WTC11 (cell line): Measurements from ENCODE around the gene TRIM59. TPM values are rescaled to one million over a fixed set of nuclear protein-coding genes. Genes with fewer than 3 reads are reported as not detected.

Experiments used
- ATAC-seq: fragments of 200-7000 bp; cut with Tn5 transposase; 2 replicates; pipeline ENCODE4 v1.10.0; 2021; ENCODE audit warnings: mild to moderate bottlenecking, moderate library complexity
- CTCF ChIA-PET: fragments of 300-600 bp; sonication (Branson Sonifier 250); formaldehyde crosslinking; loops from one replicate; lab custom pipeline; 2021; ENCODE audit warnings: antibody characterized with exemption; lab: Charles Lee
- POLR2A ChIA-PET: fragments of 350-600 bp; sonication (Branson Sonifier 250); formaldehyde crosslinking; loops from one replicate; lab custom pipeline; 2021; ENCODE audit warnings: antibody characterized with exemption; lab: Charles Lee
- DNase-seq: peaks from one replicate; pipeline ENCODE4 v3.0.0; 2021; ENCODE audit warnings: low spot score
- H3K27ac Mint-ChIP-seq: 2 replicates; pipeline ENCODE4 v1.8.0; 2021; ENCODE audit warnings: mixed read lengths
- H3K27me3 Mint-ChIP-seq: 2 replicates; pipeline ENCODE4 v1.8.0; 2021; ENCODE audit warnings: low read depth, mild to moderate bottlenecking, moderate library complexity, mixed read lengths
- H3K36me3 Mint-ChIP-seq: 2 replicates; pipeline ENCODE4 v1.8.0; 2021; ENCODE audit warnings: mixed read lengths
- H3K4me1 Mint-ChIP-seq: 2 replicates; pipeline ENCODE4 v1.8.0; 2022; ENCODE audit warnings: mixed read lengths
- H3K4me3 Mint-ChIP-seq: 2 replicates; pipeline ENCODE4 v1.8.0; 2021; ENCODE audit warnings: mild to moderate bottlenecking, moderate library complexity, mixed read lengths
- H3K9me3 Mint-ChIP-seq: 2 replicates; pipeline ENCODE4 v1.8.0; 2021; ENCODE audit warnings: mixed read lengths
- AFF4 ChIP-seq: sonication (generic); formaldehyde crosslinking; IDR thresholded peaks from 2 replicates; pipeline ENCODE4 v1.8.1; 2023; ENCODE audit warnings: mild to moderate bottlenecking, missing genetic modification reagents, borderline replicate concordance
- ATF1 ChIP-seq: sonication (generic); formaldehyde crosslinking; IDR thresholded peaks from 2 replicates; pipeline ENCODE4 v1.8.1; 2023; ENCODE audit warnings: mild to moderate bottlenecking, moderate library complexity, missing genetic modification reagents
- CREM ChIP-seq: sonication (generic); formaldehyde crosslinking; IDR thresholded peaks from 2 replicates; pipeline ENCODE4 v1.8.1; 2022; ENCODE audit warnings: mild to moderate bottlenecking, missing genetic modification reagents, moderate library complexity
- E2F1 ChIP-seq: sonication (generic); formaldehyde crosslinking; IDR thresholded peaks from 2 replicates; pipeline ENCODE4 v1.8.0; 2022; ENCODE audit warnings: mild to moderate bottlenecking, missing genetic modification reagents
- FOXP1 ChIP-seq: sonication (generic); formaldehyde crosslinking; IDR thresholded peaks from 2 replicates; pipeline ENCODE4 v1.8.0; 2022; ENCODE audit warnings: missing genetic modification reagents, mild to moderate bottlenecking, moderate library complexity, borderline replicate concordance
- GTF2I ChIP-seq: fragments of 250-450 bp; sonication (Bioruptor Pico); conservative IDR thresholded peaks from 2 replicates; pipeline ENCODE4 v1.4.0; 2021; ENCODE audit warnings: mild to moderate bottlenecking
- HMGA2 ChIP-seq: fragments of 250-450 bp; sonication (Bioruptor Pico); IDR thresholded peaks from 2 replicates; pipeline ENCODE4 v1.4.0; 2021; ENCODE audit warnings: mild to moderate bottlenecking, moderate library complexity
- KAT7 ChIP-seq: sonication (generic); formaldehyde crosslinking; IDR thresholded peaks from 2 replicates; pipeline ENCODE4 v1.8.1; 2023; ENCODE audit warnings: missing genetic modification reagents, mild to moderate bottlenecking, borderline replicate concordance
- MLX ChIP-seq: sonication (generic); formaldehyde crosslinking; IDR thresholded peaks from 2 replicates; pipeline ENCODE4 v1.8.1; 2023; ENCODE audit warnings: mild to moderate bottlenecking, missing genetic modification reagents, moderate library complexity
- NFYB ChIP-seq: sonication (generic); formaldehyde crosslinking; conservative IDR thresholded peaks from 2 replicates; pipeline ENCODE4 v1.8.0; 2022; ENCODE audit warnings: low read depth, missing genetic modification reagents
- NR3C1 ChIP-seq: sonication (generic); formaldehyde crosslinking; conservative IDR thresholded peaks from 2 replicates; pipeline ENCODE4 v1.8.1; 2023; ENCODE audit warnings: low read depth, mild to moderate bottlenecking, missing genetic modification reagents
- RORB ChIP-seq: fragments of 250-450 bp; sonication (Bioruptor Pico); IDR thresholded peaks from 2 replicates; pipeline ENCODE4 v1.9.0; 2021; ENCODE audit warnings: mild to moderate bottlenecking
- TEAD4 ChIP-seq: sonication (generic); formaldehyde crosslinking; IDR thresholded peaks from 2 replicates; pipeline ENCODE4 v1.8.0; 2022; ENCODE audit warnings: mild to moderate bottlenecking, missing genetic modification reagents
- TP53 ChIP-seq: sonication (generic); formaldehyde crosslinking; IDR thresholded peaks from 2 replicates; pipeline ENCODE4 v1.8.1; 2023; ENCODE audit warnings: mild to moderate bottlenecking, missing genetic modification reagents
- USF2 ChIP-seq: sonication (generic); formaldehyde crosslinking; IDR thresholded peaks from 2 replicates; pipeline ENCODE4 v1.8.1; 2023; ENCODE audit warnings: mild to moderate bottlenecking, missing genetic modification reagents, moderate library complexity
- ZNF396 ChIP-seq: fragments of 250-450 bp; sonication (Bioruptor Pico); IDR thresholded peaks from 2 replicates; pipeline ENCODE4 v1.8.0; 2021; ENCODE audit warnings: mild to moderate bottlenecking, moderate library complexity, borderline replicate concordance
- ZNF671 ChIP-seq: fragments of 250-450 bp; sonication (Bioruptor Pico); IDR thresholded peaks from 2 replicates; pipeline ENCODE4 v1.8.0; 2021; ENCODE audit warnings: mild to moderate bottlenecking
- ZSCAN18 ChIP-seq: fragments of 250-450 bp; sonication (Bioruptor Pico); IDR thresholded peaks from 2 replicates; pipeline ENCODE4 v2.1.2; 2022; ENCODE audit warnings: mild to moderate bottlenecking, moderate library complexity
- total RNA-seq: library from RNA; stranded (reverse); gene quantifications from 3 replicates; pipeline ENCODE4 v1.2.3, GENCODE V29; 2021
- TF ChIP-seq, protein P1 (sequence below): sonication (generic); formaldehyde crosslinking; IDR thresholded peaks from 2 replicates; pipeline ENCODE4 v1.8.1; 2023; ENCODE audit warnings: mild to moderate bottlenecking, moderate library complexity, missing genetic modification reagents
- TF ChIP-seq, protein P2 (sequence below): fragments of 250-450 bp; sonication (Bioruptor Pico); IDR thresholded peaks from 2 replicates; pipeline ENCODE4 v1.9.0; 2021; ENCODE audit warnings: mild to moderate bottlenecking
- TF ChIP-seq, protein P3 (sequence below): sonication (generic); formaldehyde crosslinking; IDR thresholded peaks from 2 replicates; pipeline ENCODE4 v1.8.1; 2022; ENCODE audit warnings: low read depth, missing genetic modification reagents, borderline replicate concordance
- TF ChIP-seq, protein P4 (sequence below): sonication (generic); formaldehyde crosslinking; IDR thresholded peaks from 2 replicates; pipeline ENCODE4 v1.8.1; 2022; ENCODE audit warnings: missing genetic modification reagents, borderline replicate concordance

The TRIM59 gene
- total RNA-seq, 1 experiment from 2014 or later = 32.4 TPM

DNA sequence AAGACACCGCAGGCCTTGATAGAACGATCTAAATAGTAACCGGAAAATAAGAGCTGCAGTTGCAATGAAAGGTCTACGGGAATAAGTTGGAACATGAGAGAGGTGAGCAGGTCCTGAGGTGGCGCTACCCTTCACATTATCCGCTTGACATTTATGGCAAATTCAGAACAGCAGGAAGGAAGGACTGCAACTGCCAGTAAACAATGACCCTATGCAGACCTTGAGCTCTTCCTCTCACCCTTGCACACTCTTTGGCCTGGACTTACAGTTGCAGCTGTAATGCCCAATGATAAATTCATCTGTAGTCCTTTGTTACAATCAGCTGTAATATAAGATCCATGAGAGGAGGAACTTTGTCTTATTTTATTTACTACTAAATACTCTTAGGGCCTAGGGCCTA, 32.3 kb upstream of the TRIM59 start:
- Mint-ChIP-seq H3K27ac (peak overlapping the region; percentile 25; the same call in 1 of the 2 replicates), H3K36me3 (no peaks in the 10 kb centered on the region), H3K9me3 (no peaks in the 10 kb centered on the region), H3K4me1 (0 out of 2 replicates have a peak, but pooled peaks cover 6% of the 10 kb centered on the region), H3K4me3 (no peak overlapping the region), H3K27me3 (no peaks in the 10 kb centered on the region)
- no peak for ATAC-seq
- TF ChIP-seq ZSCAN18 (no peak), AFF4 (CRISPR knock-in tag) (no peak), MLX (no peak), E2F1 (CRISPR knock-in tag) (no peak)
- TF ChIP-seq, protein P1, sequence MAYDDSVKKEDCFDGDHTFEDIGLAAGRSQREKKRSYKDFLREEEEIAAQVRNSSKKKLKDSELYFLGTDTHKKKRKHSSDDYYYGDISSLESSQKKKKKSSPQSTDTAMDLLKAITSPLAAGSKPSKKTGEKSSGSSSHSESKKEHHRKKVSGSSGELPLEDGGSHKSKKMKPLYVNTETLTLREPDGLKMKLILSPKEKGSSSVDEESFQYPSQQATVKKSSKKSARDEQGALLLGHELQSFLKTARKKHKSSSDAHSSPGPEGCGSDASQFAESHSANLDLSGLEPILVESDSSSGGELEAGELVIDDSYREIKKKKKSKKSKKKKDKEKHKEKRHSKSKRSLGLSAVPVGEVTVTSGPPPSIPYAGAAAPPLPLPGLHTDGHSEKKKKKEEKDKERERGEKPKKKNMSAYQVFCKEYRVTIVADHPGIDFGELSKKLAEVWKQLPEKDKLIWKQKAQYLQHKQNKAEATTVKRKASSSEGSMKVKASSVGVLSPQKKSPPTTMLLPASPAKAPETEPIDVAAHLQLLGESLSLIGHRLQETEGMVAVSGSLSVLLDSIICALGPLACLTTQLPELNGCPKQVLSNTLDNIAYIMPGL = no peak
- TF ChIP-seq, protein P2, sequence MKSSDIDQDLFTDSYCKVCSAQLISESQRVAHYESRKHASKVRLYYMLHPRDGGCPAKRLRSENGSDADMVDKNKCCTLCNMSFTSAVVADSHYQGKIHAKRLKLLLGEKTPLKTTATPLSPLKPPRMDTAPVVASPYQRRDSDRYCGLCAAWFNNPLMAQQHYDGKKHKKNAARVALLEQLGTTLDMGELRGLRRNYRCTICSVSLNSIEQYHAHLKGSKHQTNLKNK (CRISPR knock-in tag) = no peak
- ChIA-PET POLR2A (no interaction called here), CTCF (interaction anchor here (1.2 kb wide), 1 partner anchor 32 kb away, joined by 3 read pairs; the partner anchor contains the start of gene TRIM59)
- DNase-seq = no peak

- ATAC-seq (no peak; the same call in 1 of the 2 replicates), DNase-seq (no peak)
- no peak overlapping the region for H3K27ac Mint-ChIP-seq
- 0 out of 2 replicates have a peak, but pooled peaks cover 6% of the 10 kb centered on the region for H3K4me1 Mint-ChIP-seq
- ChIA-PET POLR2A (interaction anchor here (0.6 kb wide), 1 partner anchor 23 kb away, joined by 6 read pairs; no protein-coding TSS in a partner anchor), CTCF (no interaction called here)
- H3K4me3 Mint-ChIP-seq = no peak overlapping the region
- H3K27me3 Mint-ChIP-seq = no peaks in the 10 kb centered on the region
- H3K9me3 Mint-ChIP-seq = no peaks in the 10 kb centered on the region
- no peaks in the 10 kb centered on the region for H3K36me3 Mint-ChIP-seq
- no peak for TF ChIP-seq NR3C1 (CRISPR knock-in tag)
- TF ChIP-seq USF2 (CRISPR knock-in tag) = no peak
- no peak for TF ChIP-seq CREM (CRISPR knock-in tag)
- TF ChIP-seq TEAD4 (CRISPR knock-in tag) = no peak
- TF ChIP-seq ZNF396 (CRISPR knock-in tag) = no peak
- TF ChIP-seq RORB = no peak
- TF ChIP-seq KAT7 (CRISPR knock-in tag) = no peak
- no peak for TF ChIP-seq GTF2I (CRISPR knock-in tag)
- TF ChIP-seq, protein P3, sequence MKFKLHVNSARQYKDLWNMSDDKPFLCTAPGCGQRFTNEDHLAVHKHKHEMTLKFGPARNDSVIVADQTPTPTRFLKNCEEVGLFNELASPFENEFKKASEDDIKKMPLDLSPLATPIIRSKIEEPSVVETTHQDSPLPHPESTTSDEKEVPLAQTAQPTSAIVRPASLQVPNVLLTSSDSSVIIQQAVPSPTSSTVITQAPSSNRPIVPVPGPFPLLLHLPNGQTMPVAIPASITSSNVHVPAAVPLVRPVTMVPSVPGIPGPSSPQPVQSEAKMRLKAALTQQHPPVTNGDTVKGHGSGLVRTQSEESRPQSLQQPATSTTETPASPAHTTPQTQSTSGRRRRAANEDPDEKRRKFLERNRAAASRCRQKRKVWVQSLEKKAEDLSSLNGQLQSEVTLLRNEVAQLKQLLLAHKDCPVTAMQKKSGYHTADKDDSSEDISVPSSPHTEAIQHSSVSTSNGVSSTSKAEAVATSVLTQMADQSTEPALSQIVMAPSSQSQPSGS (CRISPR knock-in tag) = no peak
- TF ChIP-seq FOXP1 (CRISPR knock-in tag) = no peak
- TF ChIP-seq NFYB (CRISPR knock-in tag) = no peak
- TF ChIP-seq, protein P4, sequence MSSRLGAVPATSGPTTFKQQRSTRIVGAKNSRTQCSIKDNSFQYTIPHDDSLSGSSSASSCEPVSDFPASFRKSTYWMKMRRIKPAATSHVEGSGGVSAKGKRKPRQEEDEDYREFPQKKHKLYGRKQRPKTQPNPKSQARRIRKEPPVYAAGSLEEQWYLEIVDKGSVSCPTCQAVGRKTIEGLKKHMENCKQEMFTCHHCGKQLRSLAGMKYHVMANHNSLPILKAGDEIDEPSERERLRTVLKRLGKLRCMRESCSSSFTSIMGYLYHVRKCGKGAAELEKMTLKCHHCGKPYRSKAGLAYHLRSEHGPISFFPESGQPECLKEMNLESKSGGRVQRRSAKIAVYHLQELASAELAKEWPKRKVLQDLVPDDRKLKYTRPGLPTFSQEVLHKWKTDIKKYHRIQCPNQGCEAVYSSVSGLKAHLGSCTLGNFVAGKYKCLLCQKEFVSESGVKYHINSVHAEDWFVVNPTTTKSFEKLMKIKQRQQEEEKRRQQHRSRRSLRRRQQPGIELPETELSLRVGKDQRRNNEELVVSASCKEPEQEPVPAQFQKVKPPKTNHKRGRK (CRISPR knock-in tag) = no peak
- TF ChIP-seq ATF1 (CRISPR knock-in tag) = no peak
- no peak for TF ChIP-seq ZNF671 (CRISPR knock-in tag)
- no peak for TF ChIP-seq TP53 (CRISPR knock-in tag)
- TF ChIP-seq HMGA2 (CRISPR knock-in tag) = no peak
These were observed 31.3 kb upstream of the TRIM59 start for GRCh38 chr3:160480931-160481330.
